Heart left ventricle (tissue), 16 donors: ENCODE data around the gene RNF19B. TPM values are rescaled to one million over a fixed set of nuclear protein-coding genes. Genes with fewer than 3 reads are reported as not detected.
"Not testable (repeated sequence)": the region's sequence is repeated elsewhere in the genome, so short reads cannot be mapped to it uniquely, and the experiment has no call there.

Source experiments
- ATAC-seq, 4 donors: fragments of 200-7000 bp; cut with Tn5 transposase; one replicate each; pipeline ENCODE4 v1.9.1; 2020 to 2022; ENCODE audit warnings: moderate library complexity in 4 of 4, mild to moderate bottlenecking in 3 of 4, moderate number of reproducible peaks in 1 of 4
- DNase-seq, 5 donors: peaks; one replicate each; pipeline ENCODE4 v3.0.0-alpha.2; 2020
- H3K27ac ChIP-seq, 12 donors: fragments of 200-600 bp; sonication (generic) in 4 of 12; one replicate each; pipeline versions ENCODE4 v1.5.0 to v1.8.0; 2016 to 2022; ENCODE audit warnings: mild to moderate bottlenecking in 2 of 12
- H3K27me3 ChIP-seq, 9 donors: fragments of 200-600 bp; sonication (generic) in 2 of 9; one replicate each; pipeline versions ENCODE4 v1.5.1 to v1.8.0; 2016 to 2022; ENCODE audit warnings: mild to moderate bottlenecking in 3 of 9
- H3K36me3 ChIP-seq, 9 donors: fragments of 200-600 bp; sonication (generic) in 2 of 9; one replicate each; pipeline versions ENCODE4 v1.5.0 to v1.8.0; 2018 to 2022; ENCODE audit warnings: mild to moderate bottlenecking in 2 of 9
- H3K4me1 ChIP-seq, 12 donors: fragments of 200-600 bp; sonication (generic) in 4 of 12; one replicate each; pipeline versions ENCODE4 v1.5.0 to v1.8.0; 2016 to 2022; ENCODE audit warnings: mild to moderate bottlenecking in 3 of 12
- H3K4me3 ChIP-seq, 12 donors: fragments of 200-600 bp; sonication (generic) in 4 of 12; one replicate each; pipeline versions ENCODE4 v1.5.0 to v1.8.0; 2017 to 2022; ENCODE audit warnings: mild to moderate bottlenecking in 9 of 12, moderate library complexity in 4 of 12
- H3K9me3 ChIP-seq, 12 donors: fragments of 200-600 bp; sonication (generic) in 4 of 12; one replicate each; pipeline versions ENCODE4 v1.5.0 to v1.8.0; 2016 to 2022; ENCODE audit warnings: mild to moderate bottlenecking in 1 of 12
- POLR2A ChIP-seq, 2 donors: fragments of 450-650 bp; IDR thresholded peaks; one replicate each; pipeline ENCODE4 v1.6.1; 2017; ENCODE audit warnings: antibody characterized with exemption in 2 of 2, mild to moderate bottlenecking in 2 of 2, moderate library complexity in 2 of 2
- WGBS, 4 donors: extraction: QIAGEN DNeasy Blood & Tissue Kit in 2 of 4; methylation state at CpG; one replicate each; pipeline versions ENCODE4 v1.1.5 to v1.1.7; 2013 to 2018; 5-methylcytosine and 5-hydroxymethylcytosine counted together
- intact Hi-C, 10 donors: fragments of 100-400 bp; cut with DNase I; formaldehyde crosslinking; loops; one replicate each; pipeline versions ENCODE4 v1.11.1 to v1.14.2; 2022
- polyA plus RNA-seq, 2 donors: library from polyadenylated mRNA; stranded (reverse); fragments of 200-250 nt; gene quantifications; one replicate each; pipeline ENCODE4 v1.2.3, GENCODE V29; 2013
- total RNA-seq, 9 donors: library from RNA; depleted of rRNA in 2 of 9; stranded (reverse); fragments of >200 nt in 2 of 9; fragmentation: NEBNext Ultra II Directional in 3 of 9; extraction: Animal tissue kit (Norgen Biotek cat#: 25700) in 3 of 9; gene quantifications; one replicate each; pipeline versions ENCODE4 v1.1.0 to v1.2.4, GENCODE V29; 2016 to 2023
- TF ChIP-seq, protein P1 (sequence below), 12 donors: fragments of 200-600 bp; sonication (generic) in 4 of 12; IDR thresholded peaks; one replicate each; pipeline versions ENCODE4 v1.5.0 to v1.8.0; 2018 to 2022; ENCODE audit warnings: antibody characterized with exemption in 12 of 12, mild to moderate bottlenecking in 5 of 12
- donor health status: ischemic (EF 13 %, LVEDD 7.1; RV severe dilation, severe dysfunction).
- donor health status: healthy with polysubstance abuse.
- donor health status: DM: no; HTN: yes; CAD: no.
- donor health status: DM: no; HTN: no; CAD: no.
- donor health status: ischemic (EF 25% LVEDD 6.9; RV normal size, moderate dysfunction).
- donor health status: ischemic (EF 25% LVEDD 5.7; RV mildly dilated, moderate dysfunction).
- donor health status: healthy.
- donor health status: DM: yes; HTN: yes; CAD: no.
- donor health status: ischemic (EF 35%, LVEDD 5.7; RV mildly dilated, moderate dysfunction).
- donor health status: nonischemic (EF 11% LVEDD 7.7; RV severe dilation, severe dysfunction).
- donor health status: DM: yes; HTN: yes; CAD: no.
- donor health status: PGD.
- donor health status: ischemic (EF 29% LVEDD 5.4; RV normal size, mild dysfunction).
- donor health status: nonischemic (EF 23%, LVEDD 6.1; RV moderate dilation, normal function).

The RNF19B gene
- total and polyA plus RNA-seq, 11 donors = 1.5 to 42.5 (median 15.2) TPM

DNA sequence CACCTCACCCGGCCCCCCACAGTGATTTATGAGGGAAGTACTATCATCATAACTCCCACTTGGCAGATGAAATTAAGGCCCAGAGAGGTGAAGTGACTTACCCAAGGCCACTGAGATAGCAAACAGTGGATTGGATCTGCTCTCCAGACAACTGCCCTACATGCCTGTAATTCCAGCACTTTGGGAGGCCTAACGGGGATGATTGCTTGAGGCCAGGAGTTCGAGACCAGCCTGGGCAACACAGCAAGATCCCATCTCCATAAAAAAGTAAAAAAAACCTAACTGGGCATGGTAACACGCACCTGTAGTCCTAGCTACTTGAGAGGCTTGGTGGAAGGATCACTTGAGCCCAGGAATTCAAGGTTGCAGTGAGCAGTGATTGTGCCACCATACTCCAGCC is 14.2 kb upstream of the RNF19B start:
- intact Hi-C loops = no loop called here
- H3K36me3 ChIP-seq = no peaks in the 10 kb centered on the region
- no peak for ATAC-seq
- TF ChIP-seq, protein P1, sequence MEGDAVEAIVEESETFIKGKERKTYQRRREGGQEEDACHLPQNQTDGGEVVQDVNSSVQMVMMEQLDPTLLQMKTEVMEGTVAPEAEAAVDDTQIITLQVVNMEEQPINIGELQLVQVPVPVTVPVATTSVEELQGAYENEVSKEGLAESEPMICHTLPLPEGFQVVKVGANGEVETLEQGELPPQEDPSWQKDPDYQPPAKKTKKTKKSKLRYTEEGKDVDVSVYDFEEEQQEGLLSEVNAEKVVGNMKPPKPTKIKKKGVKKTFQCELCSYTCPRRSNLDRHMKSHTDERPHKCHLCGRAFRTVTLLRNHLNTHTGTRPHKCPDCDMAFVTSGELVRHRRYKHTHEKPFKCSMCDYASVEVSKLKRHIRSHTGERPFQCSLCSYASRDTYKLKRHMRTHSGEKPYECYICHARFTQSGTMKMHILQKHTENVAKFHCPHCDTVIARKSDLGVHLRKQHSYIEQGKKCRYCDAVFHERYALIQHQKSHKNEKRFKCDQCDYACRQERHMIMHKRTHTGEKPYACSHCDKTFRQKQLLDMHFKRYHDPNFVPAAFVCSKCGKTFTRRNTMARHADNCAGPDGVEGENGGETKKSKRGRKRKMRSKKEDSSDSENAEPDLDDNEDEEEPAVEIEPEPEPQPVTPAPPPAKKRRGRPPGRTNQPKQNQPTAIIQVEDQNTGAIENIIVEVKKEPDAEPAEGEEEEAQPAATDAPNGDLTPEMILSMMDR (IDR thresholded peaks at IDR 0.05) = no peak
- no peak for TF ChIP-seq POLR2A (IDR thresholded peaks at IDR 0.05)
- peaks cover 0 to 46% (median 4%) of the 10 kb centered on the region in 12 donors for H3K4me1 ChIP-seq
- no peak overlapping the region for H3K27ac ChIP-seq
- no peak overlapping the region for H3K4me3 ChIP-seq
- no peaks in the 10 kb centered on the region for H3K9me3 ChIP-seq
- H3K27me3 ChIP-seq = no peaks in the 10 kb centered on the region
- 94 to 96% (median 95%) methylated on average over 4 of the region's 4 CpGs for WGBS, 4 donors
- no peak for DNase-seq

DNA sequence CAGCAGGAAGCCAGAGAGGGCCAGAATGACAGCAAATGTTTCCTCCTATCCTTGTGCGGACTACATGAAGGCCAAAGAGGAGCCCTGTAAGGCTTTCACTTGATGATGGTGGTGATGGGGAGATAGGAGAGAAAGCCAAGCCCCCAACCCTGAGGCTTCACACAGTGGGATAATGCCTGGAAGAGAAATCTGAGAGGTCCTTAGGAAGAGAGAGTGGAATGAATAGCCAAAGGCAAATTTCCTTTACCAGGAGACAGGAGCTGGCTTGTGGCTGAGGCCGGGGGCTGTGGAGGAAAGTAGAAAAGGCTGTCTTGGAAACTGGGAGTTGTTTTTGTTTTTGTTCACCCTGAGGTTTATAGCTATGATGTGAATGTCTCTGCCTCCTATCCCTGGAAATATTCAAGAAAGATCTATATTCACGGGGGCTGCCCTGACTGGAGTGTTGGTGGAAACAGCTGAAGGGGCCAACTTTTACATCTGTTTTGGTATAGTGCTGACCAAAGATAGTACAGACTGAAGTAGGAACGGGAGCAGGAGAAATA is 13.0 kb upstream of the RNF19B start:
- Histone ChIP-seq H3K9me3 (no peaks in the 10 kb centered on the region), H3K4me1 (peaks cover 0 to 41% (median 7%) of the 10 kb centered on the region in 12 donors), H3K36me3 (no peaks in the 10 kb centered on the region), H3K27me3 (no peaks in the 10 kb centered on the region), H3K4me3 (no peak overlapping the region), H3K27ac (no peak overlapping the region)
- ATAC-seq (no peak), DNase-seq (no peak)
- intact Hi-C loops = no loop called here
- WGBS, 4 donors = 70 to 73% (median 71%) methylated on average over 4 of the region's 4 CpGs
- TF ChIP-seq, protein P1 (IDR thresholded peaks at IDR 0.05) = no peak

DNA sequence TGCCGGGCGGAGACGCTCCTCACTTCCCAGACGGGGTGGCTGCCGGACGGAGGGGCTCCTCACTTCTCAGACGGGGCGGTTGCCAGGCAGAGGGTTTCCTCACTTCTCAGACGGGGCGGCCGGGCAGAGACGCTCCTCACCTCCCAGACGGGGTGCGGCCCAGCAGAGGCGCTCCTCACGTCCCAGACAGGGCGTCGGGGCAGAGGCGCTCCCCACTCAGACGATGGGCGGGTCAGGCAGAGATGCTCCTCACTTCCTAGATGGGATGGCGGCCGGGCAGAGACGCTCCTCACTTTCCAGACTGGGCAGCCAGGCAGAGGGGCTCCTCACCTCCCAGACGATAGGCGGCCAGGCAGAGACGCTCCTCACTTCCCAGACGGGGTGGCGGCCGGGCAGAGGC is 10.4 kb upstream of the RNF19B start:
- H3K9me3 ChIP-seq, H3K36me3 ChIP-seq, ATAC-seq, H3K4me3 ChIP-seq, H3K27me3 ChIP-seq, intact Hi-C loops, H3K27ac ChIP-seq, DNase-seq: not testable (repeated sequence)
- peaks cover 0 to 18% (median 3%) of the 10 kb centered on the region in 12 donors for H3K4me1 ChIP-seq
- WGBS, 4 donors = 88 to 97% (median 93%) methylated on average over 12 to 23 of the region's 30 CpGs

DNA sequence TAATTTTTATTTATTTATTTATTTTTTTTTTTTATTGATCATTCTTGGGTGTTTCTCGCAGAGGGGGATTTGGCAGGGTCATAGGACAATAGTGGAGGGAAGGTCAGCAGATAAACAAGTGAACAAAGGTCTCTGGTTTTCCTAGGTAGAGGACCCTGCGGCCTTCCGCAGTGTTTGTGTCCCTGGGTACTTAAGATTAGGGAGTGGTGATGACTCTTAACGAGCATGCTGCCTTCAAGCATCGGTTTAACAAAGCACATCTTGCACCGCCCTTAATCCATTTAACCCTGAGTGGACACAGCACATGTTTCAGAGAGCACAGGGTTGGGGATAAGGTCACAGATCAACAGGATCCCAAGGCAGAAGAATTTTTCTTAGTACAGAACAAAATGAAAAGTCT is 8.8 kb upstream of the RNF19B start:
- ATAC-seq, H3K36me3 ChIP-seq, intact Hi-C loops, H3K9me3 ChIP-seq, H3K27me3 ChIP-seq, DNase-seq: not testable (repeated sequence)
- 12 to 57% (median 31%) methylated on average over 4 to 5 of the region's 6 CpGs for WGBS, 4 donors
- H3K4me3 ChIP-seq = peak overlapping the region in 9 of 12 donors; percentile 55 to 73 (median 63)
- H3K27ac ChIP-seq = peak overlapping the region in 1 of 12 donors; percentile 71
- peaks cover 0 to 15% (median 3%) of the 10 kb centered on the region in 12 donors for H3K4me1 ChIP-seq

DNA sequence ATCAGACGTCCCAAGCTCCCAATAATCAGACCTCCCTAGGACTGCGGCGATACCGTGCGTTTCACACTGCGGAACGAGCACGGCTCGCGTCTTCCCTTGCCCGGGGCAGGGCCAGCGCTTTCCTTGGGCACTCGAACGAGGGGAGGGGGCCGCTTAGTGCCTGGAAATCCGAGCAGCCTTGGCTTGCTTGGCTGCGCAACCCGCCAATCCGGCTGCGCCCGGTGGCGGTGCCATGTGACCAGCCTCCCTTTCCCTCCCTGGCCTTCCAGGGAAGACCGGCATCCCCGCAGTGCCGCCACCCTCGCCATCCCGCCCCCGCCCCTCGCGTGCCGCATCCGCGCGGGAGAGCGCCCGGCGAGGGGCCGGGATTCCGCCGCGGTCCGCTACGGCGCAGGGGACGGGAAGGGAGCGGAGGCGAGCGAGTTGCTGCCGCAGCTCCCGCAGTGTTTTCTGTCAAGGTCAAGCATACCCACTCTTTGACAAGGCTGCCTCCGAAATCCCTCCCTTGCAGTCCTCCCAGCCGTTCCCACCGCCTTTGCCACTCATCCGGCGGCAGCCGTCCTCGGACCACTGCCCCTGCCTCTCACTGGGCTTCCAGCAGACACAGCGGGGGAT is 8.3 kb upstream of the RNF19B start:
- TF ChIP-seq POLR2A (IDR thresholded peaks at IDR 0.05) = no peak
- Histone ChIP-seq H3K36me3 (no peaks in the 10 kb centered on the region), H3K27me3 (peaks cover 0 to 5% (median 0%) of the 10 kb centered on the region in 9 donors), H3K4me3 (peak overlapping the region; percentile 22 to 73 (median 60)), H3K27ac (peak overlapping the region in 6 of 12 donors; percentile 20 to 71 (median 44)), H3K9me3 (no peaks in the 10 kb centered on the region), H3K4me1 (peaks cover 0 to 14% (median 3%) of the 10 kb centered on the region in 12 donors)
- ATAC-seq (peak; percentile 54 to 89 (median 86)), DNase-seq (peak; percentile 48 to 75 (median 56))
- intact Hi-C loops = no loop called here
- 1 to 2% (median 1%) methylated on average over 20 to 58 of the region's 58 CpGs for WGBS, 4 donors
